ENCODE measurements around the gene C1orf122.

The C1orf122 gene

GRCh38 chr1:37807555-37808368 lies at the start of gene C1orf122, which contains the start of gene YRDC:
Gene C1orf122 (plus strand): TSS chr1:37807790. CDS start chr1:37808405, 615 bp downstream.
Gene YRDC (minus strand): TSS chr1:37808208. CDS start chr1:37808180, 28 bp downstream.
- peak; percentile 56 for DNase-seq (ENCODE audit: low read depth)
- H3K4me3 ChIP-seq (ENCODE audit: control insufficient read depth, low read depth, low read length) = peak within 1 kb of the TSS; percentile 78
- TF ChIP-seq CTCF (IDR thresholded peaks at IDR 0.05; ENCODE audit: control insufficient read depth, insufficient read depth, low read depth, low read length, missing control alignments) = no peak

GRCh38 chr1:37759451-37759850 lies 48.1 kb upstream of the C1orf122 start:
- no peak overlapping the region for H3K4me3 ChIP-seq (ENCODE audit: control insufficient read depth, low read depth, low read length)
- no peak for TF ChIP-seq CTCF (IDR thresholded peaks at IDR 0.05; ENCODE audit: control insufficient read depth, insufficient read depth, low read depth, low read length, missing control alignments)
- DNase-seq (ENCODE audit: low read depth) = no peak

DNA sequence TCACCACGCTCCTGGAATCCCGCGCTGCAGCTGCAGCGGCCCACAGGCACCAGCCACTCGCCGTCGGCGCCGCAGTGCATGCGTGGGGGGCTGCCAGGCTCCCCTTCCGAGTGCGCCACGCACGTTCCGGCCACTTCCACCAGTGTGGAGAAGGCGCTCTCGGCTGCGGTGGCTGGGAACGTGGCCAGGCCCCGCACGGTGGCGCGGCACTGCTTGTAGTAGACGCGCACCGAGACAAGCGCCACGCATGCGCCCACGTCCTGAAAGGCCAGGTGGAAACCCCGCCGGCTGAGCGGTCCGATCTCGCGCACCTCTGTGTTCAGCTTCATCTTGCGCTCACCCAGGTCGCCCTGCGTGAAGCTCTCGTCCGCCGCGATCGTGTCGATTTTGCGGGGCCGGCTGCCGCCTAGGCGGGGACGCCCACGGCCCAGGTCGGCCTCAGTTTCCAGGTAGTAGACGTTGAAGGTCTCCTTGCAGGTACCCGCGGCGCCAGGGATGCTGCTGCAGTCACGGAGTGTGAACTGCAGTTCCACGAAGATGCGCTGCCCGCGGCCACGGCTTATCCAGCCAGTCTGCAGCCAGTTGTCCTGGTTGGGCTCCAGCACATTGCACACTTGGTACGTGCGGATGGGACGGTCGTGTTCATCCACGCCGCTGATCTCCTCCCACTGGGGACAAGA lies 46.0 kb upstream of the C1orf122 start:
- no peak overlapping the region for H3K4me3 ChIP-seq (ENCODE audit: control insufficient read depth, low read depth, low read length)
- no peak for DNase-seq (ENCODE audit: low read depth)
- no peak for TF ChIP-seq CTCF (IDR thresholded peaks at IDR 0.05; ENCODE audit: control insufficient read depth, insufficient read depth, low read depth, low read length, missing control alignments)

DNA sequence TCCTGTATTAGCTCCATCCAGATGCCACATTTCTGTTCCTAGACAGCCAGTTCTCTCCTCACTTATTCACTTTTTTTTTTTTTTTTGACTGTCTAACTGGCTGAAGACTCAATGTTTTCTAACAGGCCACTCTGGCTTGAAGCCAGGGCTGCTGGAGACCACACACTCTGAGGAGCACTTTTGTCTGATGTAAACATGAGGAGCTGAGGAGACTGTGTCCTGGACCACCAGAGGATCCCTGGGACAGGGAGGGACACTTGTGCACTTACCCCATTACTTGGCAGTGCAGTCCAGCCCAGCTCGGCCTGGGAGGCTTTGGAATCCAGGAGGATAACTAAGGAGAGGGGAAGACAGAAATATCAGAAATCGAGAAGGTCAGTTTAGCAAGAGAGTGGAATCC lies 45.1 kb upstream of the C1orf122 start:
- DNase-seq (ENCODE audit: low read depth) = no peak
- H3K4me3 ChIP-seq (ENCODE audit: control insufficient read depth, low read depth, low read length) = no peak overlapping the region
- TF ChIP-seq CTCF (IDR thresholded peaks at IDR 0.05; ENCODE audit: control insufficient read depth, insufficient read depth, low read depth, low read length, missing control alignments) = no peak

DNA sequence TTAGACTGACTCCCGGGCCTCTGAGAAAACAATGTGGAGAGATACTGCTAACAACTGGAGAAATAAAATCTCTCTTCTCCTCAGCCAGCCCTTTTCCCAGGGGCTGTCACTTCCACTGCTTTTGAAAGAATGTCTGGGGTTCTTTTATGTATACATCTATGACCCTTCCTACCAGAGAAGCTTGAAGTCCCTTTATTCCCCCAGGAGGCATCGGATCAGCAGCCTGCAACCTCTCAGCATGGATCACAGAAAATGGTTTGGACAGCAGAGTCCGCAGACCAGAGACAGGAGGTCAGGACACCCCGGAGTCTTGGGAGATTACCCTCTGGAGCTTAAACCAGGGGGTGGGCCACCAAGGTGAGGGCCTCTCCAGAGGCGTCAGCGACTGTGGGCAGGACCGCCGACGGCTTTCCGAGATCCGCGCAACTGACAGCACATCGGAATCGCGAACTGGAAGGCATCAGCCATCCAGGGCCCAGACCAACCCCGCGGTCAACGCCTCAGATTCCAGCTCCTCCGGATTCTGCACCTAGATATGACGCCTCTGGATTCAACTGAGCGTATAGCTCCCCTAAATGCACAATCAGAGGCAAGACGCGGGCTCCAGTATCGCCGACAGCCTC lies 43.7 kb upstream of the C1orf122 start:
- no peak for TF ChIP-seq CTCF (IDR thresholded peaks at IDR 0.05; ENCODE audit: control insufficient read depth, insufficient read depth, low read depth, low read length, missing control alignments)
- DNase-seq (ENCODE audit: low read depth) = no peak
- H3K4me3 ChIP-seq (ENCODE audit: control insufficient read depth, low read depth, low read length) = no peak overlapping the region

GRCh38 chr1:37764414-37764825 lies 43.2 kb upstream of the C1orf122 start:
- no peak for DNase-seq (ENCODE audit: low read depth)
- no peak for TF ChIP-seq CTCF (IDR thresholded peaks at IDR 0.05; ENCODE audit: control insufficient read depth, insufficient read depth, low read depth, low read length, missing control alignments)
- no peak overlapping the region for H3K4me3 ChIP-seq (ENCODE audit: control insufficient read depth, low read depth, low read length)

Measured in AG09309 (cell line).